ENCODE results near the gene DMGDH. TPM values are rescaled to one million over a fixed set of nuclear protein-coding genes. Genes with fewer than 3 reads are reported as not detected.
"Not testable (repeated sequence)": the region's sequence is repeated elsewhere in the genome, so short reads cannot be mapped to it uniquely, and the experiment has no call there.

DMGDH gene
- polyA plus RNA-seq, 1 experiment: 2.9 TPM

DNA sequence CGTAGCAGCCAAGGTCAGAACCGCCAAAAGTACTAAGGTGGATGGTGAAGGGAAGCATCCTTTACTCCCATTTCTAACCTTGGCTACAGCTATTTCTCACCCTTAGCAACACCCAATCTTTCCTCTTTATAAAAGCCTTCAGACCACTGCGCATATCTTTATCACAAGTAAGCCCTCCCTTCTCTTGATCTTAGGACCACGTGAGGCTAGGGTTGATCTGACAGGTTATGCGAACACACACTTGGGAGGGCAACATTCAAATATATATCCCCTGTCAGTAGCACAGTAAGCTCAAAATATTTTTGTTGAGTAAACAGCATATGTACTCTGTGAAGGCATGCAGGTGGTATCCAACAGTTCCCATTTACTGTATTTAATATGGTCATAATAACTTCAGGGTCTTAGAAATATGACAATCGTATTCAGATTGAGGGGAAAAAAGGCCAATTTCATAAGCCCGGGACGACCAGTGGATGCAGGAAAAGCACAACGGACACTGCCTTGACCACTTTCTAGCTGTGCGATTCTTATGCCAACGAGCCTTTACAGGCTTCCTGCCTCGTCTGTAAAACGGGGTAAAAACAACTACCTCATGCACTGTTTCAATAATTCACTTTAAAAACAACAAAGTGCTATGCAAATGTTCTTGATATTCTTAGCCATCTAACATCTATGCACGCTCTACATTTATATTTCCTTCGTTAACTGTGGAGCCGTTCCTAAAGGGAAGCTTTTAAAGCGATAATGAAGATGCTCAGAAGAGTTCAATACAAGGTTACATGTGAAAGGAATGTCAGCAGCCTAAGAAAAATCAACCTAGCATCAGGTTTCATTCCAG lies 85.7 kb downstream of the DMGDH start:
- no peak for DNase-seq (ENCODE audit: low read depth)
- CTCF ChIA-PET: interaction anchor here (0.6 to 7.7 kb wide), 6 partner anchors 12 to 456 kb away, joined by 3 to 65 read pairs (median 8); no protein-coding TSS in a partner anchor
- no peaks in the 10 kb centered on the region for H3K36me3 ChIP-seq (ENCODE audit: control insufficient read depth, insufficient read depth, low read length)
- peak overlapping the region; percentile 72 for H3K4me3 ChIP-seq (ENCODE audit: low read depth, low read length)
- no peaks in the 10 kb centered on the region for H3K27me3 ChIP-seq (ENCODE audit: control insufficient read depth, insufficient read depth, low read length)
- no peak for TF ChIP-seq CTCF (IDR thresholded peaks at IDR 0.05; ENCODE audit: insufficient read depth, low read depth, low read length)
- POLR2A ChIA-PET: no interaction called here

DNA sequence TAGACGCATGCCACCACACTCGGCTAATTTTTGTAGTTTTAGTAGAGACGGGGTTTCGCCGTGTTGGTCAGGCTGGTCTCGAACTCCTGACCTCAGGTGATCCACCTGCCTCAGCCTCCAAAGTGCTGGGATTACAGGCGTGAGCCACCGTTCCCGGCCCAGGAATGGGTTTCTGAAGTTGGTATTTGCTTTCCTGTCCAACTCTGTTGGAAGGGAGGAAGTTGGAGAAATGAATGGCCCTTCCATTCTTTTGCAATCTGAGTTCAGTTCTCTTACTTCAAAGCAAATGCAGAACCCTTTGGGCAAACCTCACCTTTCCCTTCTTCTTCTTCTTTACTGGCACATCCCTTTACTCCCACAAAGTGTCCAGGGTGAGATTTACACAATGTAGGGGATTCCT lies 86.3 kb downstream of the DMGDH start:
- CTCF ChIA-PET: interaction anchor here (0.6 to 7.7 kb wide), 5 partner anchors 13 to 456 kb away, joined by 3 to 65 read pairs (median 3); no protein-coding TSS in a partner anchor
- DNase-seq (ENCODE audit: low read depth); H3K4me3 ChIP-seq (ENCODE audit: low read depth, low read length); H3K36me3 ChIP-seq (ENCODE audit: control insufficient read depth, insufficient read depth, low read length); POLR2A ChIA-PET; H3K27me3 ChIP-seq (ENCODE audit: control insufficient read depth, insufficient read depth, low read length): not testable (repeated sequence)

DNA sequence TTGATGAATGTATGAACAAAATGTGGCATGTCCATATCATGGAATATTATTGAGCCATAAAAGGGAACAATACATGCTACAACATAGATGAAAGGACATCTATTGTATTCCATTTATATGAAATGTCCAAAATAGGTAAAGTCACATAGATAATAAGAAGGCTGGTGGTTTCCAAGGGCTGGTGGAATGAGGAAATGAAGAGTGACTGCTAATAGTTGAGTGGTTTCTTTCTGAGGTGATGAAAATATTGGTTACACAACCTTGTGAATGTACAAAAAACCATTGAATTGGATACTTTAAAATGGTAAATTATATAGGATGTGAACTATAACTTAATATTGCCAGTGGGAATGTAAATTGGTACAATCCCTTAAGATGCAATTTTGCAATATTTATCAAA lies 89.6 kb downstream of the DMGDH start:
- CTCF ChIA-PET: interaction anchor here (7.7 kb wide), 1 partner anchor 43 kb away, joined by 65 read pairs; no protein-coding TSS in a partner anchor
- Histone ChIP-seq H3K27me3 (ENCODE audit: control insufficient read depth, insufficient read depth, low read length) (no peaks in the 10 kb centered on the region), H3K4me3 (ENCODE audit: low read depth, low read length) (no peak overlapping the region), H3K36me3 (ENCODE audit: control insufficient read depth, insufficient read depth, low read length) (no peaks in the 10 kb centered on the region)
- no peak for DNase-seq (ENCODE audit: low read depth)
- TF ChIP-seq CTCF (IDR thresholded peaks at IDR 0.05; ENCODE audit: insufficient read depth, low read depth, low read length): no peak
- POLR2A ChIA-PET: no interaction called here

DNA sequence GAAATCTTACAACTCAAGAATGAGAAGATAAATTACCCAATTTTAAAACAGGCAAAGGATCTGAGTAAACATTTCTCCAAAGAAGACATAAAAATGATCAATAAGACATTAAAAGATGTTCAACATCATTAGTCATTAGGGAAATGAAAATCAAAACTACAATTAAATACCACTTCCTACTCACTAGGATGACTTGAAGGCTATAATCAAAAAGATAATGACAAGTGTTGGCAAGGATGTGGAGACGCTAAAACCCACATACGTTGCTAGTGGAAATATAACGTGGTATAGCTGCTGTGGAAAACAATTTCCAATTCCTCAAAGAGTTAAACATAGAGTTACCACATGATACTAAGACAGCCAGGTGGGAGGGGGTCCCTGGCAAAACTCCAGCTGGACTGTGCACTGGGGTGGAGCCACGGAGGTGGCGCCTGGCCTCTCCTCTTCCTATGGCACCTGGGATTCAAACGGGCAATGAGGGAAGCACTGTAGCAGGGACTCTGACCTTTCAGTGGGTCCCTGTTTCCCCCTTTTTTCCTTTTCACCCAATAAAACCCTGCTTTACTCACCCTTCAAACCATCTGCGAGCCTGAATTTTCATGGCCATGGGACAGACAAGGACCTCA lies 90.2 kb downstream of the DMGDH start:
- ChIA-PET POLR2A (no interaction called here), CTCF (no interaction called here)
- Histone ChIP-seq H3K4me3 (ENCODE audit: low read depth, low read length) (no peak overlapping the region), H3K36me3 (ENCODE audit: control insufficient read depth, insufficient read depth, low read length) (no peaks in the 10 kb centered on the region), H3K27me3 (ENCODE audit: control insufficient read depth, insufficient read depth, low read length) (no peaks in the 10 kb centered on the region)
- no peak for DNase-seq (ENCODE audit: low read depth)
- TF ChIP-seq CTCF (IDR thresholded peaks at IDR 0.05; ENCODE audit: insufficient read depth, low read depth, low read length): no peak

- H3K4me3 ChIP-seq (ENCODE audit: low read depth, low read length): no peak overlapping the region
- no peaks in the 10 kb centered on the region for H3K27me3 ChIP-seq (ENCODE audit: control insufficient read depth, insufficient read depth, low read length)
- no peaks in the 10 kb centered on the region for H3K36me3 ChIP-seq (ENCODE audit: control insufficient read depth, insufficient read depth, low read length)
- no peak for TF ChIP-seq CTCF (IDR thresholded peaks at IDR 0.05; ENCODE audit: insufficient read depth, low read depth, low read length)
- ChIA-PET CTCF (no interaction called here), POLR2A (no interaction called here)
- DNase-seq (ENCODE audit: low read depth): no peak
Observed at GRCh38 chr5:78975035-78975434, 94.4 kb downstream of the DMGDH start.
